ENCODE results near the gene TMPRSS6.

The TMPRSS6 gene

GRCh38 chr22:37153901-37154300, 44.4 kb upstream of the TMPRSS6 start:
- TF ChIP-seq CTCF (conservative IDR thresholded peaks at IDR 0.05): no peak
- no peak overlapping the region for H3K27ac ChIP-seq

GRCh38 chr22:37151401-37151800, 41.9 kb upstream of the TMPRSS6 start:
- no peak overlapping the region for H3K27ac ChIP-seq
- TF ChIP-seq CTCF (conservative IDR thresholded peaks at IDR 0.05): no peak

- no peak overlapping the region for H3K27ac ChIP-seq
- TF ChIP-seq CTCF (conservative IDR thresholded peaks at IDR 0.05): no peak
Measured at GRCh38 chr22:37150701-37151100, 41.2 kb upstream of the TMPRSS6 start.

DNA sequence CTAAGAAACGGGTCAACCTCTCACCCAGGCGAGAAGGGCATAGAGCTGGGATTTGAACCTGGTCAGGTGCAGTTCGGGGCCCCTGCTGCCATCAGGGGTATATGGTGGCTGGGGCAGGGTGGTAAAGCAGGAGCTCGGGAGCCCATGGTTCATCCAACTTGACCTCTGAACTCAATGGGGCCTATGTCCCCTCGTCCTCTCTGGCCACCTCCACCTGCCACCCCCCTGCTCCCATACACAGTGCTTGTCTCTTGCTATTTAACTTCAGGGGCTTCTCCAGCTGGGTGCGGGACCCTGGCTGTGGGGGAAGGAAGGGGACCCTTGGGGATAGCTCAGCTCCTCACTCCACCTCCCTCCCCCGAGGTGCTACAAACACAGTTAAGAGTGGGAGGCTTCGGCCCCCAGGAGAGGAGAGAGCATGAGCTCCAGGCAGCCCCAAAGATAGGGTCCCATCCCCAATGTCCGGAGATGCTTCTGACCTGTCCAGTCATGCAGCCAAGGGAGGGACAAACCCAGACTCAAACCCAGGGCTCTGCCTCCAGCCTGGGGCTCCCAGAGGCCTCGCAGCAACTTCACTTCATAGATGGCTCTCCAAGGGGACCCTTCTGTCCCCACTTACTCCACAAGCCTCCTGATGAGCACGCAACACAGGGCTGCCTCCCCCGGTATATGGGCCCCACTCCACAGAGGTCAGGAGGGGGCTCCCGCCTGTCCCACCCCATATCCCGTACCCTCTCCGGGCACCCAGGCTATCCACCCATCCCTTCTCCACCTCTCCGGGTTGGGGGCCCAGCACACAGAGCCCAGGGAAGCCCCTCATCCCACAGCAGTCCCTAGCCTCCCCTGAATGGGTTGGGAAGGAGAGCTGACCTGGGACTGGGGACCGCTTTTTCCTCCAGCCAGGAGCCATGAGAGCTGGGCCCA, 39.5 kb upstream of the TMPRSS6 start:
- no peak overlapping the region for H3K27ac ChIP-seq
- TF ChIP-seq CTCF (conservative IDR thresholded peaks at IDR 0.05): no peak

GRCh38 chr22:37148031-37148651, 38.6 kb upstream of the TMPRSS6 start:
- no peak overlapping the region for H3K27ac ChIP-seq

GRCh38 chr22:37147186-37147990, 37.9 kb upstream of the TMPRSS6 start:
- TF ChIP-seq CTCF (conservative IDR thresholded peaks at IDR 0.05): no peak
- no peak overlapping the region for H3K27ac ChIP-seq

More at GRCh38 chr22:37148031-37148651, 38.6 kb upstream of the TMPRSS6 start:
- no peak for TF ChIP-seq CTCF (conservative IDR thresholded peaks at IDR 0.05)
